ENCODE results near the gene ZBTB20. TPM values are rescaled to one million over a fixed set of nuclear protein-coding genes. Genes with fewer than 3 reads are reported as not detected.

Gene ZBTB20
- total RNA-seq, 1 donor: 32.9 TPM

DNA sequence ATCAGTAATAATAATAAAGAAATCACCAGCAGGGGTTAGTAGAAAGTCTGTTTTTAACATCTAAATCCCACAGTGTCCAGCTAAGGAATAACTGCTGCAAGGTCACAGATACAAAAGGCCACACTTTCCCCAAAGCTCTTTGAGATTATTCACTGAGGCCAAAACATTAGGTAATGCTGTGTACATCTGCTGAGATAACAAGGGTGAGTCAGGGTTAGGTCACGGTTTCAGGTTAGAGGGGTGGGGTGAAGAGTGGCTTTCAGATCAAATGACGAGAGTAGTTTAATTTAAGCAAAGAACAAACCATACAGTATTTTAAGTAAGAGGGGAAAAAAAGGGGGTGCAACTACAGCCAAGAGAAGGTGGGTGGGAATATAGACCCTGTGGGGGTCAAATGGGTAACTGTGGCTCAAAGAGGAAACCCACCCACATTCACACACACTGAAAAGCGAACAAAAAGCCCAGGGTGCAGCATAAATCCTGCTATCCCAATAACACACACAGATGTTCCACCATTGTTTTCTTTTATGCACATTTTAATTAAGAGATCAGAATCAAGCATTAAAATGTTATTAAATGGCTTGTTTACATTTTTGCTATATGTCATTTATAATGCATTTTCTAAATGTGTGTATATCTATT lies 440.4 kb downstream of the ZBTB20 start:
- no peaks in the 10 kb centered on the region for H3K9me3 ChIP-seq (ENCODE audit: low read depth, low read length)
- H3K27me3 ChIP-seq (ENCODE audit: insufficient read depth, low read length): no peaks in the 10 kb centered on the region
- H3K4me1 ChIP-seq (ENCODE audit: insufficient read depth, low read length): peaks cover 12% of the 10 kb centered on the region
- no peak overlapping the region for H3K4me3 ChIP-seq (ENCODE audit: insufficient read depth, low read length)
- peak overlapping the region; percentile 13 for H3K4me2 ChIP-seq (ENCODE audit: insufficient read depth, low read length)
- TF ChIP-seq, protein P1, sequence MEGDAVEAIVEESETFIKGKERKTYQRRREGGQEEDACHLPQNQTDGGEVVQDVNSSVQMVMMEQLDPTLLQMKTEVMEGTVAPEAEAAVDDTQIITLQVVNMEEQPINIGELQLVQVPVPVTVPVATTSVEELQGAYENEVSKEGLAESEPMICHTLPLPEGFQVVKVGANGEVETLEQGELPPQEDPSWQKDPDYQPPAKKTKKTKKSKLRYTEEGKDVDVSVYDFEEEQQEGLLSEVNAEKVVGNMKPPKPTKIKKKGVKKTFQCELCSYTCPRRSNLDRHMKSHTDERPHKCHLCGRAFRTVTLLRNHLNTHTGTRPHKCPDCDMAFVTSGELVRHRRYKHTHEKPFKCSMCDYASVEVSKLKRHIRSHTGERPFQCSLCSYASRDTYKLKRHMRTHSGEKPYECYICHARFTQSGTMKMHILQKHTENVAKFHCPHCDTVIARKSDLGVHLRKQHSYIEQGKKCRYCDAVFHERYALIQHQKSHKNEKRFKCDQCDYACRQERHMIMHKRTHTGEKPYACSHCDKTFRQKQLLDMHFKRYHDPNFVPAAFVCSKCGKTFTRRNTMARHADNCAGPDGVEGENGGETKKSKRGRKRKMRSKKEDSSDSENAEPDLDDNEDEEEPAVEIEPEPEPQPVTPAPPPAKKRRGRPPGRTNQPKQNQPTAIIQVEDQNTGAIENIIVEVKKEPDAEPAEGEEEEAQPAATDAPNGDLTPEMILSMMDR (IDR thresholded peaks at IDR 0.05; ENCODE audit: extremely low read depth, low read depth, low read length): no peak
- no peaks in the 10 kb centered on the region for H3K79me2 ChIP-seq (ENCODE audit: insufficient read depth, low read length)
- H3K27ac ChIP-seq (ENCODE audit: low read depth, low read length): no peak overlapping the region
- H4K20me1 ChIP-seq (ENCODE audit: insufficient read depth, low read length): no peaks in the 10 kb centered on the region
- H3K36me3 ChIP-seq (ENCODE audit: insufficient read depth, low read length): no peaks in the 10 kb centered on the region
- DNase-seq (ENCODE audit: insufficient read length, low spot score, missing footprints): no peak
- no peak overlapping the region for H2AFZ ChIP-seq (ENCODE audit: low read length)

DNA sequence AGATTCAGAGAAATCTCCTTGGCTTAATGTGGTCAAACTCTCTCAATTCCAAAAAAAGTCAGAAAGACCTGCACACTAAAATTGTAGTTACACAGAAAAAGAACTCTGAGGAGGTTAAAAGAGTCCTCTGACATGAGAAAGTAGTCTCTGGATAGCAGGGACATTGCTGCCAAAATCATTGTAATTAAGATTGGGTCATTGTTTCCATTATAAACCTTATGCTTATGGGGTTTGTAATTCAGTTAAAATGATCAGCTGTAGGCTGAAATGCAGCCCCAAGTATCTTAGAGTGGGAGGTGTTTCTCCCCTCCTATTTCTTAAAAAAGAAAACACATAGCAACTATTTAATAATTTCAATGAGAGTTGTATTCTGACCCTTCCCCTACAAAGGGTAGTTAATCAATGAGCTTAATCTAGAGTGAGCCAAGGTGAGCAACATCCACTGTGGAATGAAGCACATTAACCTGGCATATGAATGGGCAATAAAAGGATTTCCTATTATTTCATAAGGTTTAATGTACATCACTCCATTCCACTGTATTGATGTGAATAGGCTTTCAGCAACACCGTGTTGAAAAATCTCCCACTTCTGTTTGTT lies 446.4 kb downstream of the ZBTB20 start:
- no peak overlapping the region for H3K27ac ChIP-seq (ENCODE audit: low read depth, low read length)
- H3K4me3 ChIP-seq (ENCODE audit: insufficient read depth, low read length): no peak overlapping the region
- H2AFZ ChIP-seq (ENCODE audit: low read length): no peak overlapping the region
- H4K20me1 ChIP-seq (ENCODE audit: insufficient read depth, low read length): no peaks in the 10 kb centered on the region
- no peaks in the 10 kb centered on the region for H3K4me1 ChIP-seq (ENCODE audit: insufficient read depth, low read length)
- no peaks in the 10 kb centered on the region for H3K9me3 ChIP-seq (ENCODE audit: low read depth, low read length)
- no peaks in the 10 kb centered on the region for H3K79me2 ChIP-seq (ENCODE audit: insufficient read depth, low read length)
- TF ChIP-seq, protein P1 (IDR thresholded peaks at IDR 0.05; ENCODE audit: extremely low read depth, low read depth, low read length): no peak
- no peak overlapping the region for H3K4me2 ChIP-seq (ENCODE audit: insufficient read depth, low read length)
- no peaks in the 10 kb centered on the region for H3K36me3 ChIP-seq (ENCODE audit: insufficient read depth, low read length)
- H3K27me3 ChIP-seq (ENCODE audit: insufficient read depth, low read length): no peaks in the 10 kb centered on the region
- DNase-seq (ENCODE audit: insufficient read length, low spot score, missing footprints): no peak

DNA sequence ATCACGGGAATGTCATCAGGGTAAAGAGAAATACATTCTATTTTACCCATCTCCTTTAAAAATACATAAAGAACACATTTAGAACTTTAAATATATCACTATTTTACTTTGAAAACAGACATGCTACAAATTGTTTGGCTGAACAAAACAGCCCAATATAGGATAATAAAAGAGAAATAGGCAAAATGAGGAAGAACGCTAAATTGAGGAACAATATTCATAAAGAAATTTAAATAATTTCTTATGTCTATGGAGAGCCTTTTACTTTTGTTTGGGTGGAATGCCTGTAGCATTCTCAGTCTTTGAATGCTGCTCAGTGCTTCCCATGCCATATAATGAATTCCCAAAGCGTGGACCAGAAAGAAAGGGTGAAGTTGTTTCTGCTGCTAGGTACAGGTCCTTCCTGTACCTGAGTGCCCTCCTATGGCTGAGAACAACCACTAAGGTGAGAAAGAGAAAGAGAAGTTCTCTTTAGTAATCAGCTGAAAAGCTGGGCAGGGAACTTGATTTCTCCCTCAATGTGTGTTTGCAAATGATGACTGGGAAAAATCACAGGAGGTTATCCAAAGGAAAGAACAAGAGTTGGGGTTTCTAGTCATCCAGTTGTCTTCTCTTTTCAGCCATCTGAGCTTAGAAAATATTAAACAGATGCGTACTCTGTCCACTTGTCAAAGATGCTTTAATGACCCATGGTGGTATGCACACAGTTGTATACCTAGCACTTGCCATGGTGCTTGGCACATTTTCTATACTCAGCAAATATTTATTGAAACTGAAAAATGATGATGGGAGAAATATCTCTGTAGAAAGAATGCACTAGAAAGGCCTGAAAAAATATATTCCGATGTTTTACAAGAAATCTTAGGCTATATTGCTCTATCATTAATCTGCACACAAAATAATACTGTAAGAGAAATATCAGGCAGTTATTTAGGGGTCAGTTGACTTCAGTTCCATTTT lies 448.7 kb downstream of the ZBTB20 start:
- Histone ChIP-seq H2AFZ (ENCODE audit: low read length) (no peak overlapping the region), H3K27me3 (ENCODE audit: insufficient read depth, low read length) (no peaks in the 10 kb centered on the region), H3K4me3 (ENCODE audit: insufficient read depth, low read length) (no peak overlapping the region), H3K79me2 (ENCODE audit: insufficient read depth, low read length) (no peaks in the 10 kb centered on the region), H3K27ac (ENCODE audit: low read depth, low read length) (no peak overlapping the region), H3K36me3 (ENCODE audit: insufficient read depth, low read length) (no peaks in the 10 kb centered on the region), H3K4me1 (ENCODE audit: insufficient read depth, low read length) (no peaks in the 10 kb centered on the region), H4K20me1 (ENCODE audit: insufficient read depth, low read length) (no peaks in the 10 kb centered on the region), H3K9me3 (ENCODE audit: low read depth, low read length) (no peaks in the 10 kb centered on the region), H3K4me2 (ENCODE audit: insufficient read depth, low read length) (no peak overlapping the region)
- TF ChIP-seq, protein P1 (IDR thresholded peaks at IDR 0.05; ENCODE audit: extremely low read depth, low read depth, low read length): no peak
- no peak for DNase-seq (ENCODE audit: insufficient read length, low spot score, missing footprints)

DNA sequence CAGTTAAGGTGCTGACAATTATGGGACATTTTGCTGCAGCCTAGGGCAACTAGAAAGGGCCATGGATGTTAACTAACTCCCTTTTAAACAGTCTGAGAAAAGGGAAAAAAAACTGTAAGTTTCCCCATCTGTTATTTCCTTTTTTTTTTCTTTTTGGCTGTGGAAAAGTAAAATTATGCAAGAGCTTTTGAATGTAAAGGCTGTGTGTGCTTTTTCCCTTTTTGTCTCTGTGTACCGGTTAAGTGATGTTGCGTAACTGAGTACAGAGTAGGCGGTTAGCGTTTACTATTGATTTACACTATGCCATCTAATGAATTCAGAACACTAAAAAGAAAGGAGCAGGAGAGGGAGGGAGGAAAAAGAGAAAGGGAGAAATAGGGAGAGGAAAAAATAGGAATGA lies 449.7 kb downstream of the ZBTB20 start:
- Histone ChIP-seq H3K36me3 (ENCODE audit: insufficient read depth, low read length) (no peaks in the 10 kb centered on the region), H2AFZ (ENCODE audit: low read length) (no peak overlapping the region), H3K27ac (ENCODE audit: low read depth, low read length) (no peak overlapping the region), H3K9me3 (ENCODE audit: low read depth, low read length) (no peaks in the 10 kb centered on the region), H3K27me3 (ENCODE audit: insufficient read depth, low read length) (no peaks in the 10 kb centered on the region), H3K4me1 (ENCODE audit: insufficient read depth, low read length) (no peaks in the 10 kb centered on the region), H4K20me1 (ENCODE audit: insufficient read depth, low read length) (no peaks in the 10 kb centered on the region), H3K4me2 (ENCODE audit: insufficient read depth, low read length) (no peak overlapping the region), H3K79me2 (ENCODE audit: insufficient read depth, low read length) (no peaks in the 10 kb centered on the region), H3K4me3 (ENCODE audit: insufficient read depth, low read length) (no peak overlapping the region)
- TF ChIP-seq, protein P1 (IDR thresholded peaks at IDR 0.05; ENCODE audit: extremely low read depth, low read depth, low read length): no peak
- DNase-seq (ENCODE audit: insufficient read length, low spot score, missing footprints): no peak
